Left hindlimb (tissue), 1 donor: ENCODE results near the gene CLRN3.
A peak's percentile ranks its signal among the peaks of the same experiment; 100 is the strongest.

ENCODE experiments used
- DNase-seq: peaks from one replicate; pipeline ENCODE4 v3.0.0-alpha.2; 2018

Gene CLRN3, protein sequence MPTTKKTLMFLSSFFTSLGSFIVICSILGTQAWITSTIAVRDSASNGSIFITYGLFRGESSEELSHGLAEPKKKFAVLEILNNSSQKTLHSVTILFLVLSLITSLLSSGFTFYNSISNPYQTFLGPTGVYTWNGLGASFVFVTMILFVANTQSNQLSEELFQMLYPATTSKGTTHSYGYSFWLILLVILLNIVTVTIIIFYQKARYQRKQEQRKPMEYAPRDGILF

GRCh38 chr10:127892743-127893142 is at the start of gene CLRN3:
CLRN3 (minus strand) TSS chr10:127892941; CDS start chr10:127892784, 157 bp downstream.
- no peak for DNase-seq

GRCh38 chr10:127940866-127941640 is 48.3 kb upstream of the CLRN3 start:
- DNase-seq, result no peak

GRCh38 chr10:127939786-127940330 is 47.1 kb upstream of the CLRN3 start:
- no peak for DNase-seq

- DNase-seq, result no peak
Measured at GRCh38 chr10:127937915-127938463, 45.2 kb upstream of the CLRN3 start.

DNA sequence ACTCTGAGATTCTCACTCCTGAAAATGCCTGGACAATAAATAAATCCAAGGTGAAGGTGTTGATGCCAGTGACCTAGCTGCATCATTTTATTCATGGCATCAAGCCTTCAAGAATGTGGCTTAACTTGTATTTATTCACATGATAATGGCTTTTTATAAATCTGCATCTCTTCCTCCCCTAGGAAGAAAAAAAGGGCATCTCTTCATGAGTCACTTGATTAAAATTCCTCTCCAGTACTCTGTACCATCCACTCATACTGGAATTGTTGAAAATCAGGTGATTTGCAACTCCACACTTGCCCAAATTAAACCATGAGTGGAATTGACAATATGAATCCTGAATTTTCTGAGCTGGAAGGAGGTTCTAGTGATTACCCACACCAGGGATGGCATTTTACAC is 44.3 kb upstream of the CLRN3 start:
- DNase-seq, result no peak

DNA sequence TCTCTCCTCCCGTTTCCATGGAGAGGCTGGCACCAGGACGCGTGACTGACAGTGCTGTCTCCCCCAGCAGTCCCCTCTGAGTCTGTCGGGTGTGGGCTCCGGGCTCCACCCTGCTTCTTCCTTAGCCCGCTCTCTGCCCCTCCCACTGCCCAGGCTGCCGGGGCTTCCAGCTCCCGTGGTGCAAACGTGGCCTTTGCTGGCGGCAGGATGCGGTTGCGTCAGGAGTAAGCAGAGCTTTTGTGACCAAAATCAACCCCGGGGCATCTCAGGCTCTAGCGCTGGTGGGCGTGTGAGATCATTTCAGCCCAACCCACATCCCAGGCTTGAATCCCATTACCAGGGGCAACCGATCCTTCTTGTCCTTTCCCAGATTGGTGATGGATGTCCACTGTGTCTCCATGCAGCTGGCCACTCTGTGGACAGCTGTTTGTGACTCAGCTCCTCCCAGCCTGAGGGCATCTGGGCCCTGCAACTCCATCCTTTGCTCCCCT is 42.4 kb upstream of the CLRN3 start:
- DNase-seq, result no peak

GRCh38 chr10:127934383-127934782 is 41.6 kb upstream of the CLRN3 start:
- no peak for DNase-seq

GRCh38 chr10:127933271-127933670 is 40.5 kb upstream of the CLRN3 start:
- DNase-seq, result no peak

GRCh38 chr10:127932521-127933270 is 40.0 kb upstream of the CLRN3 start:
- DNase-seq, result no peak

DNA sequence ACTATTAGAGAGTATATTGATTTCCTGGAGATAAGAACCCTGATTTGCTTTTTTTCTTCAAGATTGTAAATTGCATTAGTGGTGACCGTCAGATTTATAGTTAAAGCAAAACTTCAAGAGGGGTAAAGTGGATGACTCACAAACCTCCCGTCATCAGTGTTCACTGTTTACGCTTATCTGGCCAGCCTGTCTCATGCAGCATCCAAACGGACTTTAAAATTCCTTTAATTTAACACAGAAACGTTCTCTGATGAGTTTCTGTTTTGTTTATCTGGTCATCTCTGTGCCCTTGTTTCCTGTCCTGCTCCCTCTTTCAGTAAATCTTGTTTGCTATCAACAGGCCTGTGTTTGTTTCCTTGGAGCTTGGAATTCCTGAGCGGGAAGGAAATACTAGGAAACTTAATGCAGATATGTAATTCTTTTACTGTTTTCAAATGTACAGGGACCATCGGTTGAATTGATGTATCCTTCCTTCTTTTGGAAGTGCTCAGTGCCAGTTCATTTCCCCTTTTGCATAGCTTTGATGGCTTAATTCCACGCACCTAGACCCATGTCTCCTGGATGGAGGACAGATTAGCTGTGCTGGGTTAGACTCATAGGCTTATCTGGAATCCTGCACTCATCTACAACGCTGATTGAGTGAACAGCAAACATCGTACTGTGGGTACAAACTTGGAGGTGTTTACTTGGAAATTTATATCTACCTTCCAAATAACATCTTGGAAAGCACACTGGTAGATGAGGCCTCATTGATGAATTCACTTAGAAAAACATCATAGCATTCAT is 35.5 kb upstream of the CLRN3 start:
- DNase-seq, result no peak

- DNase-seq, result no peak
Measured at GRCh38 chr10:127926455-127926854, 33.7 kb upstream of the CLRN3 start.

DNA sequence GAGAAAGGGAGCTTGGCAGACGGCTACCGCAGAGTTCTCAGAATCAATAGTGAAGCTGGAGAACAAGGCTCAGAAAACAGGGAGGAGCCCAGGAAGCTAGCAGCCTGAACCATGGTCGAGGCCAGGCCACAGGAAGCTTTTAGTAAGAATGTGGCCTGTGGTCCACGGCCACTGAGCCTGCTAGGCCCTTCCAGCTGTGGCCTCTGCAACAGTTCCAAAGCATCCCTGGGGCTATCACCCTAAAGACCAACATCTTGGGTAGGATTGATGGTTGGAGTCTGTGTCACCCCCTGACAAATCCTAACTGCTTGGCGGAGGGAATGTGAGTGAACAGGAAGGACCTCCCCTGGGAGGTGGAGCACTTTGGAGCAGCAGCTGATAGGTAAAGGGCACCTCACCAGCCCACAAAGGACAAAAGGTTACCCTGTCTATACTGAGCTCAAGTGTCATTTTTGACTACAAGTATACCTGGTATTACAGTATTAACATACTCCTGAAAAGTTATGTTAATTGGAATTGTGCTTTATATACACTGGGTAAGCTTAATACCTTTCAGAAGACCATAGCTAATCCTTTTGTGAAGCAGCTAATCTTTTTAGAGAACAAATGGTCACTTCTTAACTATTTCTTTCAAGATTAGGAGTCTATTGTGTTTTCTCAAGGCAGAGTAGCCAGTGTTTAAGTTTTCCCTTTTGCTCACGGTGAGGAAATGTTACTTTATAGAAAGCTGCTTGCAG is 32.9 kb upstream of the CLRN3 start:
- DNase-seq, result no peak

GRCh38 chr10:127923646-127924045 is 30.9 kb upstream of the CLRN3 start:
- DNase-seq, result no peak

- peak; percentile 61 for DNase-seq
Measured at GRCh38 chr10:127922675-127923366, 30.1 kb upstream of the CLRN3 start.

DNA sequence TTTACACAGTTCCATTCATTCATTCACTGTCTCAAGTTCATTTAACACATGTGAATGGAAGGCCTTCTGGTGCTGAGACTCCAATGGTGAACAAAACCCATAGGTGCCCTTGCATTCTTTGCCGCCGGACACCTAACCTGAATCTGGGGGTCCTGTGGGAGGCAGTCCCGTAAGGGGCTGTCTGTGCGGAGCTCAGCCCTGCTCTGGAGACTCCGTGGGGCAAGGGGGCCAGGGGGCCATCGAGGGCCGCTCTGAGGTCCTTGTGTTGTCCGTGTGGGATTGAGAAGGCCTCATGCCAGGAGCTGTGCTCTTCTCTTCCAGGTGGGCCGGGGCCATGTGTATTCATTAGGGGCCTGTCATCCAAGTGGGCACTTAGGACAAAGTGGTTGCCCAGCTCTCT is 29.5 kb upstream of the CLRN3 start:
- DNase-seq, result no peak

DNA sequence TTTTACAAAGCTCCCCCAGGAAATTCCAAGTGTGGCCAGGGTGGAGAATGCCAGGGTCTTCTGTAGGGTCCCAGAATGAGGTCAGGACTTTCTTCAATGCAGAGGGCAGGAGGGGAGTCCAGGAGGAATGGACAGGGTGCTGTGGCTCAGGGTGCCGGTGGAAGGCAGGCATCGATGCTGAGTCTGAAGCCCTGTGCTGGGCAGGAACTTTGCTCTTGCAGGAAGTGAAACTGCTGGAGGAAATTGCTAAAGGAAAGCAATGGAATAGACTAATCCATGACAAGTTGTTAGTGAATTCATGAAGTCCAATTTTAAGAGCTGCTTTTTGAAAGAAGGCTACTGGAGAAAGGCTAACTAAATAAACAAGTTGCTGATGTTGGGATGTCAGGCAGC is 29.0 kb upstream of the CLRN3 start:
- no peak for DNase-seq

DNA sequence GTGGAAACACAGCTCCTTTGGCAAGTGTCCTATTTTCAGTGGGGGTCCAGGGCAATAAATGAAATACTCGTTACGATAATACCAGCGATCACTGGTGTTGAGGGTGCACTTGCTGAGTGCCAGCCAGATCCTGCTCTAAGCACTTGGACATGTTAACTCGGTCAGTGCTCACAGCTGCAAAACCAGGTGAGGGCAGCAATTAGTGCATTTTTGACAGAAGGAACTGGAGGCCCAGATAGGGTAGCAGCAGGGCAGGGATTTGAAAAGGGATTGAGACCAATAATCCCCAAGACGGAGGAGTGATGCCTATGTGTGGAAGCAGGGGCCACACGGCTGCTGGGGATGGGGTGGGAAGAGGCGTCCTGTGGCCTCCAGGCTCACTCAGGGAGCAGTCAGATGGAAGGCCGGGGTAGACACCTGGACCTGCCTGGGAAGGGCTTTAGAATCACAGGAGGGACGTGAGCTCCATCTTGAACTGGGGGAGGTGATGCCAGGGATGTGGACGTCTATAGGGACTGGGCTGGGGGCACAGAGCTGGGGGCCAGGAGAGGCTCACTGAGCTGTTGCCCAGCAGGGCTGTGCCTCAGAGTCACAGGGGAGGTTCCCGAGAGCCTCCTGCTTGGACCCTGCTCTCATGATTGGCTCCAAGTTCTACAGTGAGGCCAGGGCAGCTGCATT is 28.5 kb upstream of the CLRN3 start:
- DNase-seq, result no peak

GRCh38 chr10:127920306-127921074 is 27.7 kb upstream of the CLRN3 start:
- no peak for DNase-seq
